Ishikawa (cell line): Measurements from ENCODE around the gene CFI.

Source experiments
- CEBPB ChIP-seq: IDR thresholded peaks from 2 replicates; pipeline ENCODE4 v1.6.1; 2012
- CREB1 ChIP-seq: IDR thresholded peaks from 2 replicates; pipeline ENCODE4 v1.6.1; 2012; ENCODE audit warnings: low read depth
- EP300 ChIP-seq: IDR thresholded peaks from 2 replicates; pipeline ENCODE4 v1.6.1; 2012; ENCODE audit warnings: borderline replicate concordance
- FOXM1 ChIP-seq: IDR thresholded peaks from 2 replicates; pipeline ENCODE4 v1.6.1; 2012; ENCODE audit warnings: low read depth, borderline replicate concordance
- MAX ChIP-seq: IDR thresholded peaks from 2 replicates; pipeline ENCODE4 v1.6.1; 2012
- REST ChIP-seq: IDR thresholded peaks from 2 replicates; pipeline ENCODE4 v1.6.1; 2012; ENCODE audit warnings: low read depth, mild to moderate bottlenecking
- TAF1 ChIP-seq: IDR thresholded peaks from 2 replicates; pipeline ENCODE4 v1.6.1; 2012; ENCODE audit warnings: low read depth, mild to moderate bottlenecking
- TCF12 ChIP-seq: IDR thresholded peaks from 2 replicates; pipeline ENCODE4 v1.6.1; 2012; ENCODE audit warnings: low read depth
- TEAD4 ChIP-seq: IDR thresholded peaks from 2 replicates; pipeline ENCODE4 v1.6.1; 2012

- no peak for TF ChIP-seq CREB1
- TF ChIP-seq CEBPB = no peak
- TF ChIP-seq FOXM1 = no peak
- no peak for TF ChIP-seq REST
- no peak for TF ChIP-seq TAF1
- no peak for TF ChIP-seq EP300
- no peak for TF ChIP-seq TEAD4
- no peak for TF ChIP-seq TCF12
- TF ChIP-seq MAX = no peak
Measured at GRCh38 chr4:109721033-109721432, 80.8 kb downstream of the CFI start.
